ENCODE data around the gene TACC2.

TACC2 gene

GRCh38 chr10:122282253-122282671 is 293.3 kb downstream of the TACC2 start:
- H3K4me3 ChIP-seq (replicated peaks; ENCODE audit: low read depth, low read length) = no peak overlapping the region
- TF ChIP-seq CTCF (IDR thresholded peaks at IDR 0.05; ENCODE audit: insufficient read depth, low read length, poor library complexity, severe bottlenecking) = no peak
- no peak for DNase-seq (ENCODE audit: extremely low read depth, insufficient read length)
- H3K27me3 ChIP-seq (replicated peaks; ENCODE audit: control insufficient read depth, insufficient read depth, low read length) = no peaks in the 10 kb centered on the region; the same call in none of the 2 replicates
- no peaks in the 10 kb centered on the region for H3K36me3 ChIP-seq (ENCODE audit: control insufficient read depth, insufficient read depth, low read length)

GRCh38 chr10:122282909-122283308 is 293.9 kb downstream of the TACC2 start:
- Histone ChIP-seq H3K36me3 (ENCODE audit: control insufficient read depth, insufficient read depth, low read length) (no peaks in the 10 kb centered on the region), H3K27me3 (replicated peaks; ENCODE audit: control insufficient read depth, insufficient read depth, low read length) (peaks cover 2% of the 10 kb centered on the region), H3K4me3 (replicated peaks; ENCODE audit: low read depth, low read length) (no peak overlapping the region)
- no peak for TF ChIP-seq CTCF (IDR thresholded peaks at IDR 0.05; ENCODE audit: insufficient read depth, low read length, poor library complexity, severe bottlenecking)
- DNase-seq (ENCODE audit: extremely low read depth, insufficient read length) = no peak

- Histone ChIP-seq H3K27me3 (replicated peaks; ENCODE audit: control insufficient read depth, insufficient read depth, low read length) (peaks cover 2% of the 10 kb centered on the region), H3K36me3 (ENCODE audit: control insufficient read depth, insufficient read depth, low read length) (no peaks in the 10 kb centered on the region), H3K4me3 (replicated peaks; ENCODE audit: low read depth, low read length) (no peak overlapping the region)
- no peak for TF ChIP-seq CTCF (IDR thresholded peaks at IDR 0.05; ENCODE audit: insufficient read depth, low read length, poor library complexity, severe bottlenecking)
- DNase-seq (ENCODE audit: extremely low read depth, insufficient read length) = no peak
Observed at GRCh38 chr10:122285506-122286444, 296.8 kb downstream of the TACC2 start.

- no peak overlapping the region for H3K4me3 ChIP-seq (replicated peaks; ENCODE audit: low read depth, low read length)
- no peak for DNase-seq (ENCODE audit: extremely low read depth, insufficient read length)
- TF ChIP-seq CTCF (IDR thresholded peaks at IDR 0.05; ENCODE audit: insufficient read depth, low read length, poor library complexity, severe bottlenecking) = no peak
- peaks cover 2% of the 10 kb centered on the region for H3K27me3 ChIP-seq (replicated peaks; ENCODE audit: control insufficient read depth, insufficient read depth, low read length)
- H3K36me3 ChIP-seq (ENCODE audit: control insufficient read depth, insufficient read depth, low read length) = no peaks in the 10 kb centered on the region
Observed at GRCh38 chr10:122286867-122287266, 297.9 kb downstream of the TACC2 start.

- Histone ChIP-seq H3K27me3 (replicated peaks; ENCODE audit: control insufficient read depth, insufficient read depth, low read length) (peaks cover 2% of the 10 kb centered on the region), H3K4me3 (replicated peaks; ENCODE audit: low read depth, low read length) (no peak overlapping the region), H3K36me3 (ENCODE audit: control insufficient read depth, insufficient read depth, low read length) (no peaks in the 10 kb centered on the region)
- no peak for TF ChIP-seq CTCF (IDR thresholded peaks at IDR 0.05; ENCODE audit: insufficient read depth, low read length, poor library complexity, severe bottlenecking)
- DNase-seq (ENCODE audit: extremely low read depth, insufficient read length) = no peak
Observed at GRCh38 chr10:122287570-122287969, 298.6 kb downstream of the TACC2 start.
